ENCODE results near the gene RND2. TPM values are rescaled to one million over a fixed set of nuclear protein-coding genes. Genes with fewer than 3 reads are reported as not detected.

RND2 gene
- total and polyA plus RNA-seq, 2 of the 13 experiments (the other 11 are each of a cell fraction or from before 2014, with no cell fraction given) = 0.05 to 0.11 TPM

GRCh38 chr17:43021741-43022512 is 3.1 kb upstream of the RND2 start, which contains the start of gene VAT1 (continued):
- TF ChIP-seq FOXP4 (CRISPR knock-in tag; IDR thresholded peaks at IDR 0.05) = peak; percentile 44
- TF ChIP-seq ISL2 (CRISPR knock-in tag; IDR thresholded peaks at IDR 0.05) = peak; percentile 57
- no peak for TF ChIP-seq ZXDC (CRISPR knock-in tag; IDR thresholded peaks at IDR 0.05)
- no peak for TF ChIP-seq CBX2 (IDR thresholded peaks at IDR 0.05; ENCODE audit: low read depth, low read length)
- TF ChIP-seq CBX2 (CRISPR knock-in tag; IDR thresholded peaks at IDR 0.05; ENCODE audit: low read depth) = no peak
- TF ChIP-seq ZNF274 (CRISPR knock-in tag; IDR thresholded peaks at IDR 0.05) = 0 out of 2 replicates have a peak, but pooled peaks have one; percentile 10
- TF ChIP-seq REPIN1 (CRISPR knock-in tag; IDR thresholded peaks at IDR 0.05; ENCODE audit: borderline replicate concordance, low read depth) = peak; percentile 91
- TF ChIP-seq JUNB (CRISPR knock-in tag; IDR thresholded peaks at IDR 0.05; ENCODE audit: borderline replicate concordance) = no peak; the same call in 1 of the 2 replicates
- TF ChIP-seq CENPT (CRISPR knock-in tag; IDR thresholded peaks at IDR 0.05; ENCODE audit: low read depth) = no peak
- no peak for TF ChIP-seq NR3C1 (CRISPR knock-in tag; IDR thresholded peaks at IDR 0.05)
- TF ChIP-seq ADNP (CRISPR knock-in tag; IDR thresholded peaks at IDR 0.05) = no peak
- no peak; the same call in none of the 2 replicates for TF ChIP-seq ELF3 (CRISPR knock-in tag; IDR thresholded peaks at IDR 0.05)
- TF ChIP-seq SNAI1 (CRISPR knock-in tag; IDR thresholded peaks at IDR 0.05; ENCODE audit: borderline replicate concordance) = no peak; the same call in 1 of the 2 replicates
- TF ChIP-seq ZNF512 (CRISPR knock-in tag; IDR thresholded peaks at IDR 0.05) = no peak
- no peak for TF ChIP-seq ZNF570 (CRISPR knock-in tag; IDR thresholded peaks at IDR 0.05; ENCODE audit: borderline replicate concordance)
- no peak for TF ChIP-seq SOX13 (IDR thresholded peaks at IDR 0.05)
- peak in 1 of 2 experiments; percentile 42; a peak in 2 of 4 replicates for TF ChIP-seq SOX13 (CRISPR knock-in tag; conservative IDR thresholded peaks at IDR 0.05 in 1 of 2, IDR thresholded peaks at IDR 0.05 in 1 of 2)
- peak; percentile 85 for TF ChIP-seq ZNF251 (CRISPR knock-in tag; IDR thresholded peaks at IDR 0.05)
- peak; percentile 88 for TF ChIP-seq AGO2 (optimal IDR thresholded peaks at IDR 0.05; ENCODE audit: low read depth, low read length)
- TF ChIP-seq ZNF512B (CRISPR knock-in tag; IDR thresholded peaks at IDR 0.05; ENCODE audit: borderline replicate concordance) = no peak

Data from HepG2 (cell line).